ENCODE results near the gene REELD1. TPM values are rescaled to one million over a fixed set of nuclear protein-coding genes. Genes with fewer than 3 reads are reported as not detected.

Gene REELD1
- total and polyA plus RNA-seq, 4 experiments from 2014 or later: 0.11 to 0.58 (median 0.42) TPM; not detected in 1

DNA sequence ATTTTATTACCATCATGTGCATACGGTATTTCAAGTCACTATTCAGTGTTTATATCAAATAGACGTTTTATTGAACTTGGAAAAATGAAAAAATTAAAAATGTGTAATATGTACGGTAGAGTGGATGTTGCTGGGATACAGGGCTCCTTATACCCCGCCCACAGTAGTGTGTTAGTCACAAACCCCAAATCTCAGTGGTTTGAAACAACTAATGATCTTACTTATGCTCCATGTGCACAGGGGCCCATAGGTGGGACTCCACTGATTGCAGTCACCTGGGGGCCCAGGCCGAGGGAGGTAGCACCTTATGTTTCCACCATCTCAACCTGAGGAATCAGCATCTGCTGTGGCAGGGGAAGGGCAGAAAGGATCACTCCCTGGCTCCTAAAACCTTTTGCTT is 20.7 kb upstream of the REELD1 start:
- H3K4me1 ChIP-seq (ENCODE audit: insufficient read depth, low read length): no peaks in the 10 kb centered on the region
- H3K9me3 Mint-ChIP-seq: no peaks in the 10 kb centered on the region
- H3K27me3 Mint-ChIP-seq: no peaks in the 10 kb centered on the region
- H3K4me3 Mint-ChIP-seq: no peak overlapping the region
- no peak overlapping the region for H3K27ac Mint-ChIP-seq
- CTCF ChIA-PET (ENCODE audit: partially characterized antibody): interaction anchor here (1.2 kb wide), 1 partner anchor 11 kb away, joined by 3 read pairs; no protein-coding TSS in a partner anchor
- peaks cover 0 to 4% (median 0%) of the 10 kb centered on the region in 4 donors for H3K4me1 Mint-ChIP-seq
- no peak overlapping the region for H3K27ac ChIP-seq (ENCODE audit: low read depth, low read length)
- no peaks in the 10 kb centered on the region for H3K9me3 ChIP-seq (ENCODE audit: control insufficient read depth in 1 of 2, low read length in 2 of 2)
- H3K27me3 ChIP-seq (ENCODE audit: insufficient read depth, low read length): no peaks in the 10 kb centered on the region
- DNase-seq: no peak
- peaks cover 15% of the 10 kb centered on the region for H3K36me3 ChIP-seq (ENCODE audit: insufficient read depth, low read length)
- POLR2A ChIA-PET (ENCODE audit: partially characterized antibody): no interaction called here
- peaks cover 24 to 30% of the 10 kb centered on the region in 2 donors for H3K36me3 Mint-ChIP-seq
- intact Hi-C loops (cut with micrococcal nuclease): no loop called here
- H3K4me3 ChIP-seq (ENCODE audit: low read length in 2 of 2): no peak overlapping the region

DNA sequence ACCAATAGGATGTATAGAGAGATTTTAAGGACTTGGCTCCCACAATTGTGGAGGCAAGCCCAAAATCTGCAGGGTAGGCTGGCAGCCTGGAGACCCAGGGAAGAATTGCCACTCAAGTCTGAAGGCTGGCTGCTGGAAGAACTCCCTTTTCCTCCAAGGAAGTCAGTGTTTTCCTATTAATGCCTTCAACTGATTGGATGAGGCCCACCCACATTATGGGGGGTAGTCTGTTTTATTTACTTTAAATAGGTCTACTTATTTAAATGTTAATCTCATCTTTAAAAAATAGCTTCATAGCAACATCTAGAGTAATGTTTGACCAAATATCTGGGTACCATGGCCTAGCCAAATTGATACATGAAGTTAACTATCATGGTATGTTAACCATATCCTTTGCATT is 20.1 kb upstream of the REELD1 start:
- Mint-ChIP-seq H3K9me3 (no peaks in the 10 kb centered on the region), H3K4me1 (peaks cover 0 to 4% (median 0%) of the 10 kb centered on the region in 4 donors), H3K36me3 (peaks cover 20 to 24% of the 10 kb centered on the region in 2 donors), H3K27ac (no peak overlapping the region), H3K27me3 (no peaks in the 10 kb centered on the region), H3K4me3 (no peak overlapping the region)
- intact Hi-C loops (cut with micrococcal nuclease): no loop called here
- ChIA-PET POLR2A (ENCODE audit: partially characterized antibody) (no interaction called here), CTCF (ENCODE audit: partially characterized antibody) (interaction anchor here (1.2 kb wide), 1 partner anchor 10 kb away, joined by 3 read pairs; no protein-coding TSS in a partner anchor)
- no peaks in the 10 kb centered on the region for H3K4me1 ChIP-seq (ENCODE audit: insufficient read depth, low read length)
- no peak overlapping the region for H3K4me3 ChIP-seq (ENCODE audit: low read length in 2 of 2)
- DNase-seq: no peak
- peaks cover 13% of the 10 kb centered on the region for H3K36me3 ChIP-seq (ENCODE audit: insufficient read depth, low read length)
- H3K9me3 ChIP-seq (ENCODE audit: control insufficient read depth in 1 of 2, low read length in 2 of 2): no peaks in the 10 kb centered on the region
- no peaks in the 10 kb centered on the region for H3K27me3 ChIP-seq (ENCODE audit: insufficient read depth, low read length)
- H3K27ac ChIP-seq (ENCODE audit: low read depth, low read length): no peak overlapping the region

DNA sequence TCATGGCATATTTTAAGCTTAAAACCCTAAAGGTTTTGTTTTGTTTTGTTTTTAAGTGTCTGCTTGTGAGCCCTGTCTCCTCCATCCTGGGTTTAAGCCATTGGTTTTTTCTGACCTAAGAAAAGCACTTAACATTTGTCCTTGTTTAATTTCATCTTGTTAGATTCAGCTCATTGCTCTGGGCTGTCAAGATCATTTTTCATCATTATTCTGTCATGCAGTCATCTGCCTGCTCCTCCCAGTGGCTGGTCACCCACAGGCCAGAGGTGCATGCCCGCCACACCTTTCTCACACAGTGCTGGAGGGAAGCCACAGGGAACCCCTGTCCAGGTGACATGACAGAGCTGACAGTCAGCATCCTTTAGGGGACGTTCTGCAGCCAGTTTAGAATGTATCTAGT is 11.7 kb upstream of the REELD1 start:
- Histone ChIP-seq H3K27me3 (ENCODE audit: insufficient read depth, low read length) (no peaks in the 10 kb centered on the region), H3K27ac (ENCODE audit: low read depth, low read length) (no peak overlapping the region), H3K4me3 (ENCODE audit: low read length in 2 of 2) (no peak overlapping the region), H3K9me3 (ENCODE audit: control insufficient read depth in 1 of 2, low read length in 2 of 2) (no peaks in the 10 kb centered on the region), H3K36me3 (ENCODE audit: insufficient read depth, low read length) (no peaks in the 10 kb centered on the region), H3K4me1 (ENCODE audit: insufficient read depth, low read length) (no peaks in the 10 kb centered on the region)
- peaks cover 11 to 37% of the 10 kb centered on the region in 2 donors for H3K36me3 Mint-ChIP-seq
- H3K27ac Mint-ChIP-seq: no peak overlapping the region
- intact Hi-C loops (cut with micrococcal nuclease): no loop called here
- H3K4me3 Mint-ChIP-seq: no peak overlapping the region
- no peaks in the 10 kb centered on the region for H3K4me1 Mint-ChIP-seq
- H3K9me3 Mint-ChIP-seq: peaks cover 0 to 5% (median 3%) of the 10 kb centered on the region in 8 donors
- POLR2A ChIA-PET (ENCODE audit: partially characterized antibody): no interaction called here
- peaks cover 0 to 5% of the 10 kb centered on the region in 2 donors for H3K27me3 Mint-ChIP-seq
- CTCF ChIA-PET (ENCODE audit: partially characterized antibody): interaction anchor here (0.9 to 1.3 kb wide), 2 partner anchors 112 to 363 kb away, joined by 3 read pairs; no protein-coding TSS in a partner anchor
- DNase-seq: no peak

DNA sequence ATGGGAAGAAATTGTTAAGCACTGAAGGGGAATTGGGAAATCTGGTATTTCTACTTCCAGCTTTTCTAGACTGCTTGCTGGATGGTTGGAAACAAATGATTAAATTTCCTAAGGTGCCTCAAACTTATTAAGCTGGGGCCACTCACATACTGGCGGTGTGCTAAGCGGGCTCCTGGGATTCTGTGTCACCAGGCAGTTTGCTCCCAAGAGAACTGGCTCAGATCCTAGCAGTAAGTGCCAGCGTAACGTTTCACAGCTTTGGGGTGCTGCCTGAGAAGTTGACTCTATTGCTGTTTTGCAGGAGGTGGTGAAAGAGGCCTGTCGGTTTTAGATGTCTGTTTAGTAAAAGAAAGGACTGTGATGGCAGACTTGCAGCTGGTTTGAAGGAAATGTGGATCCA is 6.9 kb upstream of the REELD1 start:
- no peaks in the 10 kb centered on the region for H3K9me3 ChIP-seq (ENCODE audit: control insufficient read depth in 1 of 2, low read length in 2 of 2)
- Mint-ChIP-seq H3K27ac (no peak overlapping the region), H3K36me3 (peaks cover 5 to 24% of the 10 kb centered on the region in 2 donors), H3K4me1 (no peaks in the 10 kb centered on the region), H3K27me3 (peaks cover 2 to 10% of the 10 kb centered on the region in 2 donors), H3K4me3 (no peak overlapping the region), H3K9me3 (peaks cover 0 to 5% (median 3%) of the 10 kb centered on the region in 8 donors)
- no peaks in the 10 kb centered on the region for H3K4me1 ChIP-seq (ENCODE audit: insufficient read depth, low read length)
- ChIA-PET POLR2A (ENCODE audit: partially characterized antibody) (no interaction called here), CTCF (ENCODE audit: partially characterized antibody) (no interaction called here)
- H3K27ac ChIP-seq (ENCODE audit: low read depth, low read length): no peak overlapping the region
- no peak for DNase-seq
- H3K4me3 ChIP-seq (ENCODE audit: low read length in 2 of 2): no peak overlapping the region
- no peaks in the 10 kb centered on the region for H3K27me3 ChIP-seq (ENCODE audit: insufficient read depth, low read length)
- intact Hi-C loops (cut with micrococcal nuclease): no loop called here
- no peaks in the 10 kb centered on the region for H3K36me3 ChIP-seq (ENCODE audit: insufficient read depth, low read length)

DNA sequence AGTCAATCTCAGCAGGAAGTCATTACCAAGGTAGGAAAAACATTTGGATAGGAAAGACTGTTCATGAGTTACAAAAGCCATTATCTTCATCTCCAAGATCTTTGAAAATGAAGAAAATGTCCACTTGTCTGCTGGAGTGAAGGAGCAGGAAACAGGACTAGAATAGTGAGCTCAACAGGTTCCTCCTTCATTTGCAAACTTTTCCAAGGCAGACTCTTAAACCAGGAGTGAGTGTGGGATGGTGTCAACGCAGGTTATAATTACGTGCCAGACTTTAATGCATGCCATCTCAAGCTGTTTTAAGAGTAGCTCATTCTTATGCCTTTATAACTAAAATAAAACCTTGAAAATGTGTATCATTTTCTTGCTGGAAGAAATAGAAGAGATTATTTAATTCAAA is 3.4 kb upstream of the REELD1 start:
- H3K36me3 Mint-ChIP-seq: peaks cover 0 to 2% of the 10 kb centered on the region in 2 donors
- peak overlapping the region in 1 of 7 donors; percentile 6 for H3K27ac Mint-ChIP-seq
- peaks cover 2 to 12% of the 10 kb centered on the region in 2 donors for H3K27me3 Mint-ChIP-seq
- no peaks in the 10 kb centered on the region for H3K9me3 ChIP-seq (ENCODE audit: control insufficient read depth in 1 of 2, low read length in 2 of 2)
- CTCF ChIA-PET (ENCODE audit: partially characterized antibody): no interaction called here
- no peak overlapping the region for H3K27ac ChIP-seq (ENCODE audit: low read depth, low read length)
- no peak overlapping the region for H3K4me3 ChIP-seq (ENCODE audit: low read length in 2 of 2)
- POLR2A ChIA-PET (ENCODE audit: partially characterized antibody): no interaction called here
- DNase-seq: no peak
- no peaks in the 10 kb centered on the region for H3K4me1 Mint-ChIP-seq
- intact Hi-C loops (cut with micrococcal nuclease): no loop called here
- H3K4me1 ChIP-seq (ENCODE audit: insufficient read depth, low read length): no peaks in the 10 kb centered on the region
- H3K4me3 Mint-ChIP-seq: no peak overlapping the region
- no peaks in the 10 kb centered on the region for H3K36me3 ChIP-seq (ENCODE audit: insufficient read depth, low read length)
- no peaks in the 10 kb centered on the region for H3K27me3 ChIP-seq (ENCODE audit: insufficient read depth, low read length)
- H3K9me3 Mint-ChIP-seq: no peaks in the 10 kb centered on the region

DNA sequence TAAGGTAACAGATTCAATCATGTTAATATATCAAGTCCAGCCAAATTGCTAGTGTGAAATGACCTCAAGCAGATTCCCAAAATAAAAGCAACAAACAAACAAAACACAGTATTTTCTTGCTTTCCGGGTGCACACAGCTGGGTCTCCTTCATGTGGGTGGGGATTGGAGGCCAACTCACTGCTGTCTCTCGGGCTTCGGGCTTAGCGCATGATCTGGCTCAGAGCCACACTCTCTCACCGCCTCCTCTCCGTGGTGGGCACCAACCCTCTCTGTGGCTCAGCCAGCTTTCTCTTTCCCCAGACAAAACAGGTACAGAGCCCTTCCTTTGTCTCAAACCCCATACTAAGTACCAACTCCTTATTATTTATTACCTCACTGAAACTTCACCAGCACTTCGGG is 2.9 kb upstream of the REELD1 start:
- DNase-seq: no peak
- intact Hi-C loops (cut with micrococcal nuclease): no loop called here
- peaks cover 0 to 2% of the 10 kb centered on the region in 2 donors for H3K36me3 Mint-ChIP-seq
- no peaks in the 10 kb centered on the region for H3K36me3 ChIP-seq (ENCODE audit: insufficient read depth, low read length)
- ChIA-PET POLR2A (ENCODE audit: partially characterized antibody) (no interaction called here), CTCF (ENCODE audit: partially characterized antibody) (no interaction called here)
- no peak overlapping the region for H3K27ac Mint-ChIP-seq
- no peaks in the 10 kb centered on the region for H3K4me1 ChIP-seq (ENCODE audit: insufficient read depth, low read length)
- H3K27ac ChIP-seq (ENCODE audit: low read depth, low read length): no peak overlapping the region
- H3K9me3 Mint-ChIP-seq: no peaks in the 10 kb centered on the region
- no peaks in the 10 kb centered on the region for H3K4me1 Mint-ChIP-seq
- H3K4me3 Mint-ChIP-seq: no peak overlapping the region
- H3K9me3 ChIP-seq (ENCODE audit: control insufficient read depth in 1 of 2, low read length in 2 of 2): no peaks in the 10 kb centered on the region
- no peaks in the 10 kb centered on the region for H3K27me3 ChIP-seq (ENCODE audit: insufficient read depth, low read length)
- H3K4me3 ChIP-seq (ENCODE audit: low read length in 2 of 2): no peak overlapping the region
- peaks cover 2 to 12% of the 10 kb centered on the region in 2 donors for H3K27me3 Mint-ChIP-seq

DNA sequence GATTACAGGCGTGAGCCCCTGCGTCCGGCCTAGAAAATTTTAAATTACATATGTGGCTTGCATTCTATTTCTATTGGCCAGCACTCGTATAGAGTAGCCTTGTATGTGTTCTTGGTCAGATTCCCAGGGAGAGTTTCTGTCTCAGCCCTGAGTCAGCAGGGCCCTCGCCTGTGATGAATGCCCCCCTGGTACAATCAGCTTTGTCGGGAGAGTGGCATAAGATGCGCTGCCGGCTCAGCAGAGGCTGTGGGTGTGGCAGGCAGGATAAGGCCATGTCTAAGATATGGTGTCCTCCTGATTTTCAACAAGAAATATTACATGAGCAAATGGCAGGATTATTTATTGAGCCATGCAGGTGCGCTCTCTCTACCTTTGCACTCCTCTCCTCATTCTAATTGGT is 1.6 kb upstream of the REELD1 start:
- Mint-ChIP-seq H3K27me3 (peaks cover 2 to 7% of the 10 kb centered on the region in 2 donors), H3K36me3 (no peaks in the 10 kb centered on the region), H3K27ac (peak overlapping the region in 1 of 7 donors; percentile 43), H3K9me3 (no peaks in the 10 kb centered on the region), H3K4me3 (no peak overlapping the region), H3K4me1 (no peaks in the 10 kb centered on the region)
- Histone ChIP-seq H3K4me3 (ENCODE audit: low read length in 2 of 2) (no peak overlapping the region), H3K27me3 (ENCODE audit: insufficient read depth, low read length) (no peaks in the 10 kb centered on the region), H3K4me1 (ENCODE audit: insufficient read depth, low read length) (no peaks in the 10 kb centered on the region), H3K9me3 (ENCODE audit: control insufficient read depth in 1 of 2, low read length in 2 of 2) (no peaks in the 10 kb centered on the region), H3K27ac (ENCODE audit: low read depth, low read length) (no peak overlapping the region), H3K36me3 (ENCODE audit: insufficient read depth, low read length) (no peaks in the 10 kb centered on the region)
- intact Hi-C loops (cut with micrococcal nuclease): no loop called here
- ChIA-PET CTCF (ENCODE audit: partially characterized antibody) (no interaction called here), POLR2A (ENCODE audit: partially characterized antibody) (no interaction called here)
- no peak for DNase-seq

DNA sequence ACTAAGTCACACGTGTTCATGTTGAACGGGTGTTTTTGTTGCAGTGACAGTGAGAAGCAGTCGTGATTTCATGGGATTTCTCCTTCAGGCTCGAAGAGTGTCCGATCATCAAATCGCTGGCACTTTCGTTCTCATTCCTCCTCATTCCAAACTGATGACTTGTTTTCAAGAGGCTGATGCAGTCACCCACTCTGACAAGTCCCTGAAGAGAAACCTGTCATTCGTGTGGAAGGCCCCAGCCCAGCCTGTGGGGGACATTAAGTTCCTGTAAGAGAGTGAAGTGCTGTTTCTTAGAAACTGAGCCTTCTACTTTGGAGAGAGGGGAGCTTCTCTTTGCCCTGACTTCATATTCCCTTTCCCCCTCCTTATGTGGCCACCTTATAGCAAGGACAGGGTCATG is 8.0 kb downstream of the REELD1 start:
- Histone ChIP-seq H3K27me3 (ENCODE audit: insufficient read depth, low read length) (no peaks in the 10 kb centered on the region), H3K27ac (ENCODE audit: low read depth, low read length) (no peak overlapping the region), H3K9me3 (ENCODE audit: control insufficient read depth in 1 of 2, low read length in 2 of 2) (no peaks in the 10 kb centered on the region), H3K4me3 (ENCODE audit: low read length in 2 of 2) (no peak overlapping the region), H3K36me3 (ENCODE audit: insufficient read depth, low read length) (no peaks in the 10 kb centered on the region), H3K4me1 (ENCODE audit: insufficient read depth, low read length) (no peaks in the 10 kb centered on the region)
- H3K36me3 Mint-ChIP-seq: no peaks in the 10 kb centered on the region
- POLR2A ChIA-PET (ENCODE audit: partially characterized antibody): no interaction called here
- intact Hi-C loops (cut with micrococcal nuclease): no loop called here
- no peaks in the 10 kb centered on the region for H3K27me3 Mint-ChIP-seq
- H3K27ac Mint-ChIP-seq: no peak overlapping the region
- no peak for DNase-seq
- no peaks in the 10 kb centered on the region for H3K4me1 Mint-ChIP-seq
- H3K4me3 Mint-ChIP-seq: no peak overlapping the region
- H3K9me3 Mint-ChIP-seq: no peaks in the 10 kb centered on the region
- CTCF ChIA-PET (ENCODE audit: partially characterized antibody): interaction anchor here (1.0 kb wide), 1 partner anchor 11 kb away, joined by 3 read pairs; no protein-coding TSS in a partner anchor
